ENCODE results near the gene PLEKHG5. TPM values are rescaled to one million over a fixed set of nuclear protein-coding genes. Genes with fewer than 3 reads are reported as not detected.

Gene PLEKHG5
- total and polyA plus RNA-seq, 4 donors: 3.4 to 22.9 (median 10.0) TPM

DNA sequence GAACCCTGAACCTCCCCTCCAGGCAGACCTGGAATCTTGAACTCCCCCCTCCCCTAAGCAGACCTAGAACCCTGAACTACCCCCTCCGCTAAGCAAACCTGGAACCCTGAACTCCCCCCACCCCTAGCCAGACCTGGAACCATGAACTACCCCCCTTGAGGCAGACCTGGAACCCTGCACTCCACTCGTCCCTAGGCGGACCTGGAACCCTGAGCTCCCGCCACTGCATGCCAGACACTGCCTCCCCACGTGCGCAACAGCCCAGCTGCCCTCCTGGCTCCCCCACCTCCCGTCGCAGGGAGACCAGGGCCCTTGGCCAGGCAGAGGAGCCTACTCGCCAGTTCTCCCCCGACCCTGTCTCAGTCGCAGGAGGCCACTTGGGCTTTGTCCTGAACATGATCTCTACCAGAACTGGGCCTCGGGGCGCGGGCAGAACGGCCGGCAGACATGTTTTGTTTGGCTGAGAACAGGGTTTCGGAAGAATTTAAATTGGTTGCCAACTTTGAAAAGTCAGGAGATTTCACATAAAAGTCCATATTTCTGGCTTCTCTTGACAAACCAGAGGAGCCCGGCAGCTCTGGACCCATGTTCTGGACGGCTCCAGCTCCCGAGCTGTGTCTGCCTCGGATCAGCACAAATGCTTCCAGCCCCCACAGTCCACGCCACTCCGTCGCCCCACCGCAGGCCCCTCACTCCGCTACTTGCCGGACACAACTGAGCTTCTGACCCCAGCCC lies 9.2 kb upstream of the PLEKHG5 start:
- WGBS, 2 donors: 84 to 89% methylated on average over 27 of the region's 27 CpGs
- no peak for ATAC-seq (ENCODE audit: insufficient read depth, low FRiP score)
- no peak for DNase-seq

GRCh38 chr1:6499296-6499695 lies 7.8 kb upstream of the PLEKHG5 start:
- TF ChIP-seq, protein P1, sequence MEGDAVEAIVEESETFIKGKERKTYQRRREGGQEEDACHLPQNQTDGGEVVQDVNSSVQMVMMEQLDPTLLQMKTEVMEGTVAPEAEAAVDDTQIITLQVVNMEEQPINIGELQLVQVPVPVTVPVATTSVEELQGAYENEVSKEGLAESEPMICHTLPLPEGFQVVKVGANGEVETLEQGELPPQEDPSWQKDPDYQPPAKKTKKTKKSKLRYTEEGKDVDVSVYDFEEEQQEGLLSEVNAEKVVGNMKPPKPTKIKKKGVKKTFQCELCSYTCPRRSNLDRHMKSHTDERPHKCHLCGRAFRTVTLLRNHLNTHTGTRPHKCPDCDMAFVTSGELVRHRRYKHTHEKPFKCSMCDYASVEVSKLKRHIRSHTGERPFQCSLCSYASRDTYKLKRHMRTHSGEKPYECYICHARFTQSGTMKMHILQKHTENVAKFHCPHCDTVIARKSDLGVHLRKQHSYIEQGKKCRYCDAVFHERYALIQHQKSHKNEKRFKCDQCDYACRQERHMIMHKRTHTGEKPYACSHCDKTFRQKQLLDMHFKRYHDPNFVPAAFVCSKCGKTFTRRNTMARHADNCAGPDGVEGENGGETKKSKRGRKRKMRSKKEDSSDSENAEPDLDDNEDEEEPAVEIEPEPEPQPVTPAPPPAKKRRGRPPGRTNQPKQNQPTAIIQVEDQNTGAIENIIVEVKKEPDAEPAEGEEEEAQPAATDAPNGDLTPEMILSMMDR (IDR thresholded peaks at IDR 0.05; ENCODE audit: control extremely low read depth, extremely low read depth): no peak
- ATAC-seq (ENCODE audit: insufficient read depth, low FRiP score) (no peak), DNase-seq (no peak)
- WGBS, 2 donors: 67 to 88% methylated on average over 4 of the region's 4 CpGs
- no peaks in the 10 kb centered on the region for H3K36me3 ChIP-seq (ENCODE audit: control insufficient read depth in 4 of 4, insufficient read depth in 4 of 4, low read length in 4 of 4)
- H3K4me1 ChIP-seq (ENCODE audit: control insufficient read depth in 5 of 5, insufficient read depth in 5 of 5, low read length in 5 of 5): peaks cover 0 to 21% (median 5%) of the 10 kb centered on the region in 5 donors
- H3K4me3 ChIP-seq: no peak overlapping the region
- no peaks in the 10 kb centered on the region for H3K27me3 ChIP-seq (ENCODE audit: control insufficient read depth in 3 of 3, insufficient read depth in 3 of 3, low read length in 2 of 3)
- H3K9ac ChIP-seq (ENCODE audit: insufficient read depth in 1 of 2, low read length in 2 of 2): no peak overlapping the region
- H3K9me3 ChIP-seq (ENCODE audit: control insufficient read depth in 4 of 4, insufficient read depth in 3 of 4, low read length in 3 of 4): no peaks in the 10 kb centered on the region
- H3K27ac ChIP-seq (ENCODE audit: low read depth in 1 of 2, low read length in 1 of 2): no peak overlapping the region

More for the DNA sequence above, 9.2 kb upstream of the PLEKHG5 start:
- no peak overlapping the region for H3K9ac ChIP-seq (ENCODE audit: insufficient read depth in 1 of 2, low read length in 2 of 2)
- H3K27ac ChIP-seq (ENCODE audit: low read depth in 1 of 2, low read length in 1 of 2): no peak overlapping the region
- H3K9me3 ChIP-seq (ENCODE audit: control insufficient read depth in 4 of 4, insufficient read depth in 3 of 4, low read length in 3 of 4): no peaks in the 10 kb centered on the region
- H3K4me1 ChIP-seq (ENCODE audit: control insufficient read depth in 5 of 5, insufficient read depth in 5 of 5, low read length in 5 of 5): peaks cover 0 to 21% (median 5%) of the 10 kb centered on the region in 5 donors
- H3K36me3 ChIP-seq (ENCODE audit: control insufficient read depth in 4 of 4, insufficient read depth in 4 of 4, low read length in 4 of 4): no peaks in the 10 kb centered on the region
- TF ChIP-seq, protein P1 (IDR thresholded peaks at IDR 0.05; ENCODE audit: control extremely low read depth, extremely low read depth): no peak
- H3K27me3 ChIP-seq (ENCODE audit: control insufficient read depth in 3 of 3, insufficient read depth in 3 of 3, low read length in 2 of 3): no peaks in the 10 kb centered on the region
- H3K4me3 ChIP-seq: no peak overlapping the region

DNA sequence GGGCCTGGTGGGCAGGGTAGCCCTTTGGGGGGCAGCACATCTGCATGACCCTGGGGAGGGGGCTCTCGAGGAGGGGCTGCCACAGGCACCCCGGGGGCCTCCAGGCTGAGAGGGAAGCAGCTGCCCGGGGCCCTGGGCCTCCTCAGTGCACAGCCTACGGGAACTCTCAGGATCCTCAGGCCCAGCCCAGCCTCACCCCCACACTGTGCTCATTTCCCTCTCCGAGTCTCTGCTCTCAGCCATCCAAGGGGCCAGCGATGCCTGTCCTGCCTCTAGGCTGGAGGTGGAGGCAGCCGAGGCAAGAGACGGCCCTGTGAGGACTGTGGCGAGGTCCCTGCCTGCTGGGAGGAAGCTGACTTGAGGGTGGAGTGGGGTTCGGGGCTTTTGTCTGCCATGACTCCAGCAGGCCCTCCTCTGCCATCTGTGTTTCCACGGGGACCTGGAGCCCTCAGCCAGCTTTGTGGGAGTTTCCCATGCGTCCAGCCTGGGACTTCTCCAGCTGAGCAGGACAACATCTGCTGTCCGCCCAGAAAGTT lies 7.2 kb upstream of the PLEKHG5 start:
- Histone ChIP-seq H3K9ac (ENCODE audit: insufficient read depth in 1 of 2, low read length in 2 of 2) (no peak overlapping the region), H3K4me3 (no peak overlapping the region), H3K4me1 (ENCODE audit: control insufficient read depth in 5 of 5, insufficient read depth in 5 of 5, low read length in 5 of 5) (peaks cover 0 to 21% (median 5%) of the 10 kb centered on the region in 5 donors), H3K27ac (ENCODE audit: low read depth in 1 of 2, low read length in 1 of 2) (no peak overlapping the region), H3K36me3 (ENCODE audit: control insufficient read depth in 4 of 4, insufficient read depth in 4 of 4, low read length in 4 of 4) (no peaks in the 10 kb centered on the region), H3K27me3 (ENCODE audit: control insufficient read depth in 3 of 3, insufficient read depth in 3 of 3, low read length in 2 of 3) (no peaks in the 10 kb centered on the region), H3K9me3 (ENCODE audit: control insufficient read depth in 4 of 4, insufficient read depth in 3 of 4, low read length in 3 of 4) (no peaks in the 10 kb centered on the region)
- DNase-seq (no peak), ATAC-seq (ENCODE audit: insufficient read depth, low FRiP score) (no peak)
- TF ChIP-seq, protein P1 (IDR thresholded peaks at IDR 0.05; ENCODE audit: control extremely low read depth, extremely low read depth): no peak
- 74 to 80% methylated on average over 13 of the region's 13 CpGs for WGBS, 2 donors

Measured in lung (tissue), 12 donors.